Prostate gland (tissue), 2 donors: ENCODE results near the gene PYROXD2. TPM values are rescaled to one million over a fixed set of nuclear protein-coding genes. Genes with fewer than 3 reads are reported as not detected.
A peak's percentile ranks its signal among the peaks of the same experiment; 100 is the strongest.

Experiments used
- DNase-seq: peaks from one replicate; pipeline ENCODE4 v3.0.0-alpha.2; 2019; ENCODE audit warnings: low spot score
- H3K27ac ChIP-seq, 2 donors: fragments of 200-600 bp; sonication (generic); 2 replicates each; pipeline ENCODE4 v1.5.1; 2017 to 2019
- H3K27me3 ChIP-seq: fragments of 200-600 bp; sonication (generic); replicated peaks from 2 replicates; pipeline ENCODE4 v1.5.1; 2019; ENCODE audit not compliant: insufficient read depth
- H3K36me3 ChIP-seq, 2 donors: fragments of 200-600 bp; sonication (generic); 1 replicate in 1 of 2; 2 replicates in 1 of 2; pipeline versions ENCODE4 v1.5.1 to v1.8.1; 2017 to 2019
- H3K4me1 ChIP-seq: fragments of 200-600 bp; sonication (generic); replicated peaks from 2 replicates; pipeline ENCODE4 v1.5.1; 2019
- H3K4me3 ChIP-seq, 2 donors: fragments of 200-600 bp; sonication (generic); 2 replicates each; pipeline ENCODE4 v1.5.1; 2017 to 2019
- H3K9me3 ChIP-seq: fragments of 200-600 bp; sonication (generic); 2 replicates; pipeline ENCODE4 v1.5.1; 2017
- CTCF ChIP-seq, 4 experiments: fragments of 200-600 bp in 2 of 4; fragments of 450-650 bp in 2 of 4; sonication (generic) in 2 of 4; IDR thresholded peaks; 1 replicate in 3 of 4; 2 replicates in 1 of 4; pipeline ENCODE4 v1.5.1; 2016 to 2019; ENCODE audit warnings: antibody characterized with exemption in 4 of 4, mild to moderate bottlenecking in 2 of 4, moderate library complexity in 2 of 4
- POLR2A ChIP-seq: fragments of 450-650 bp; IDR thresholded peaks from one replicate; pipeline ENCODE4 v1.6.1; 2016; ENCODE audit warnings: antibody characterized with exemption, mild to moderate bottlenecking
- POLR2AphosphoS5 ChIP-seq: sonication (generic); formaldehyde crosslinking; IDR thresholded peaks from one replicate; pipeline ENCODE4 v1.6.1; 2017; ENCODE audit warnings: antibody characterized with exemption
- WGBS: methylation state at CpG from one replicate; pipeline ENCODE4 v1.1.5; 2018; 5-methylcytosine and 5-hydroxymethylcytosine counted together
- intact Hi-C: fragments of 100-400 bp; cut with DNase I; formaldehyde crosslinking; loops from one replicate; pipeline ENCODE4 v1.14.2; 2022
- total RNA-seq, 2 donors: library from RNA; depleted of rRNA; stranded (reverse); fragments of >200 nt; gene quantifications; one replicate each; pipeline ENCODE4 v1.1.0, GENCODE V29; 2016

PYROXD2 gene
- total RNA-seq, 2 donors from 2014 or later = 15.0 to 21.6 TPM

GRCh38 chr10:98424295-98425254 lies 9.6 kb upstream of the PYROXD2 start:
- TF ChIP-seq POLR2AphosphoS5 (no peak), POLR2A (no peak), CTCF (IDR thresholded peaks at IDR 0.05) (no peak)
- intact Hi-C loops = no loop called here
- Histone ChIP-seq H3K4me3 (no peak overlapping the region), H3K27ac (no peak overlapping the region), H3K36me3 (peaks cover 0 to 5% of the 10 kb centered on the region in 2 donors), H3K9me3 (no peaks in the 10 kb centered on the region), H3K27me3 (no peaks in the 10 kb centered on the region), H3K4me1 (no peaks in the 10 kb centered on the region)
- WGBS = 88% methylated on average over 22 of the region's 23 CpGs
- DNase-seq = no peak

DNA sequence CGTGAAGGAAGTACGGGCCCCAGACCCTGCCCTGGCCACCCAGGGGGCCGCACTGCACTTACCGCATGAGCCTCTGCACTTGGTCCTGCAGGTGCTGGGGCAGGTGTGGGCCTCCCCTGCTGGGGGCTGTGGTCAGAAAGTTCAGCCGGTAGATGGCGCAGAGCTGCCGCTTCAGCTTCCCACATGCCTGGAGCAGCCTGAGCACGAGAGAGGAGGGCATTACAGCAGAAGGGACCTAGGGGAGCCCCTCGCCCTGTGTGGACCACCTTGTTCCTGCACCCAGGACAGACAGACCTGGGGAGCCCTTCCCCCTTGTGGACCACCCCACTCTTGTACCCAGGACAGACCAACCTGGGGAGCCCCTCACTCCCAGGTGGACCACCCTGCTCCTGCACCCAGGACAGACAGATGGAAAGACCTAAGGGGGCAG lies 8.7 kb upstream of the PYROXD2 start:
- no peak for DNase-seq
- TF ChIP-seq CTCF (IDR thresholded peaks at IDR 0.05) = peak in 1 of 4 experiments; percentile 49
- no peak for TF ChIP-seq POLR2AphosphoS5
- intact Hi-C loops = no loop called here
- no peaks in the 10 kb centered on the region for H3K36me3 ChIP-seq
- 69% methylated on average over 9 of the region's 9 CpGs for WGBS
- H3K27ac ChIP-seq = no peak overlapping the region
- H3K4me3 ChIP-seq = no peak overlapping the region
- H3K9me3 ChIP-seq = no peaks in the 10 kb centered on the region
- no peaks in the 10 kb centered on the region for H3K27me3 ChIP-seq
- no peaks in the 10 kb centered on the region for H3K4me1 ChIP-seq

- Histone ChIP-seq H3K9me3 (no peaks in the 10 kb centered on the region), H3K4me1 (no peaks in the 10 kb centered on the region), H3K27me3 (no peaks in the 10 kb centered on the region), H3K27ac (no peak overlapping the region), H3K4me3 (no peak overlapping the region), H3K36me3 (no peaks in the 10 kb centered on the region)
- DNase-seq = no peak
- no peak for TF ChIP-seq POLR2AphosphoS5
- no peak for TF ChIP-seq CTCF (IDR thresholded peaks at IDR 0.05)
- no peak for TF ChIP-seq POLR2A
- 90% methylated on average over 10 of the region's 10 CpGs for WGBS
- intact Hi-C loops = no loop called here
These were observed 7.2 kb upstream of the PYROXD2 start for GRCh38 chr10:98422182-98422581.

GRCh38 chr10:98420786-98421185 lies 5.8 kb upstream of the PYROXD2 start:
- intact Hi-C loops = no loop called here
- no peaks in the 10 kb centered on the region for H3K9me3 ChIP-seq
- no peaks in the 10 kb centered on the region for H3K36me3 ChIP-seq
- TF ChIP-seq POLR2AphosphoS5 (no peak), CTCF (IDR thresholded peaks at IDR 0.05) (no peak), POLR2A (no peak)
- DNase-seq = no peak
- H3K27ac ChIP-seq = no peak overlapping the region
- 74% methylated on average over 9 of the region's 9 CpGs for WGBS
- no peaks in the 10 kb centered on the region for H3K27me3 ChIP-seq
- H3K4me3 ChIP-seq = no peak overlapping the region
- H3K4me1 ChIP-seq = no peaks in the 10 kb centered on the region
